Mucosa of gallbladder (tissue), 1 donor: Measurements from ENCODE around the gene SLC37A1. TPM values are rescaled to one million over a fixed set of nuclear protein-coding genes. Genes with fewer than 3 reads are reported as not detected.

Experiments
- total RNA-seq: library from RNA; stranded (reverse); gene quantifications from one replicate; pipeline ENCODE4 v1.2.1, GENCODE V29; 2021
- donor health status: DM: no; HTN: no; CAD: no.

SLC37A1 gene
- total RNA-seq, 1 donor from 2014 or later, result 56.2 TPM

Other genes starting within 250 kb of the SLC37A1 start
- gene TFF3, start 198.4 kb upstream of the SLC37A1 start, total RNA-seq, result 1,342 TPM
- 115 TPM for gene TFF2, start 162.9 kb upstream of the SLC37A1 start, total RNA-seq
- gene TFF1, start 147.3 kb upstream of the SLC37A1 start, total RNA-seq, result 241 TPM
- gene TMPRSS3, start 117.8 kb upstream of the SLC37A1 start, total RNA-seq, result 10.5 TPM
- gene UBASH3A, start 110.0 kb upstream of the SLC37A1 start, total RNA-seq, result 2.0 TPM
- 5.6 TPM for gene RSPH1, start 17.6 kb upstream of the SLC37A1 start, total RNA-seq
- 22.8 TPM for gene PDE9A, start 139.8 kb downstream of the SLC37A1 start, total RNA-seq